Large intestine (tissue), 3 donors: ENCODE results near the gene FAM9A. TPM values are rescaled to one million over a fixed set of nuclear protein-coding genes. Genes with fewer than 3 reads are reported as not detected.

Experiments
- DNase-seq, 2 donors: peaks; one replicate each; pipeline versions ENCODE4 v3.0.0 to v3.0.0-alpha.2; 2013
- H3K27ac ChIP-seq: one replicate; pipeline ENCODE4 v1.5.1; 2013; ENCODE audit warnings: low read length
- H3K27me3 ChIP-seq: 2 replicates; pipeline ENCODE4 v1.6.1; 2013; ENCODE audit warnings: low read length; ENCODE audit not compliant: control insufficient read depth, insufficient read depth
- H3K36me3 ChIP-seq: 2 replicates; pipeline ENCODE4 v1.6.1; 2013; ENCODE audit warnings: low read length; ENCODE audit not compliant: control insufficient read depth, insufficient read depth
- H3K4me1 ChIP-seq: one replicate; pipeline ENCODE4 v1.6.1; 2013; ENCODE audit warnings: low read length; ENCODE audit not compliant: control insufficient read depth, insufficient read depth
- H3K4me3 ChIP-seq: one replicate; pipeline ENCODE4 v1.5.1; 2013; ENCODE audit warnings: low read length
- H3K9me3 ChIP-seq: one replicate; pipeline ENCODE4 v1.6.1; 2013; ENCODE audit warnings: mild to moderate bottlenecking, low read depth, low read length, moderate library complexity; ENCODE audit not compliant: control insufficient read depth
- WGBS: methylation state at CpG from one replicate; pipeline ENCODE4 v1.1.5; 2013; ENCODE audit warnings: low lambda C conversion rate; ENCODE audit not compliant: insufficient coverage; 5-methylcytosine and 5-hydroxymethylcytosine counted together
- polyA plus RNA-seq: library from polyadenylated mRNA; unstranded; fragments of 120-200 nt; gene quantifications from one replicate; pipeline ENCODE4 v1.2.1, GENCODE V29; 2013

The FAM9A gene
- polyA plus RNA-seq, 1 donor, result not detected

DNA sequence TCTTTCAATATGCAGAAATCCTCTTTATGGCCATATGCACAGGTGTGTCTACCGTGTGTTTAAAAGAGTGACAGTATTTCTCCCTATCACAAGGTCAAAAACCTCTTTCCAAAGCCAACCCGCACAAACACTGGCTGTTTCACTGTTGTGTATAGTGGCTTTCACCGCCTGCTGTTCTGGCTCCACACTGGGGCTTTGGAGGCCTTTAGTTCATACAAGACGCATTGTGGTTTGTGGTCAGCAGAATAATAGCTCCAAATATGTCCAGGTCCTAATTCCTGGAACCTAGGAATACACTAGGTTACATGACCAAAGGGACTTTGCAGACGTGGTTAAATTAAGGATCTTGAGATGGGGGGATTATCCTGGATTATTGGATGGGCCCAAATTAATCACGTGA, 40.7 kb upstream of the FAM9A start:
- Histone ChIP-seq H3K27me3 (no peaks in the 10 kb centered on the region), H3K4me3 (no peak overlapping the region), H3K9me3 (no peaks in the 10 kb centered on the region), H3K36me3 (no peaks in the 10 kb centered on the region), H3K27ac (no peak overlapping the region), H3K4me1 (no peaks in the 10 kb centered on the region)
- no CpG with 5 or more reads among the region's 6 CpGs for WGBS
- no peak for DNase-seq

DNA sequence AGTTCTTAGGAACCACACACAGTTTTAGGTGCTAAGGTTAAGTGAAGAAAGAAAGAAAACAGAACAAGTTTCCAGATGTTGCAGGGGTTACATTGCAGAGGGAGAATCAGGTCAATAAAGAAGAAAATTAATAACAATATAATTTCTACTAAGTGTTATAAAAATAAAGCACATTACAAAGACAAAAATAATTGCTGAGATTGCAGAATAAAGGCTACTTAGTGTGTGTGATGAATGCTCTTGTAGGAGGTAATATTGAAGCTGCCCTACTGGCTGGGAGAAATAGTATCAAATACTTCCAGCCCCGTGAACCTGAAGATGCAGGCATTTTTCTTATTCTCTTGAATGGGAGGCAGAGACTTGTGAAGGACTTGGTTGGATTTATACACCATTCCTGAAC, 33.2 kb upstream of the FAM9A start:
- DNase-seq, result no peak
- no peak overlapping the region for H3K27ac ChIP-seq
- H3K9me3 ChIP-seq, result no peaks in the 10 kb centered on the region
- H3K27me3 ChIP-seq, result no peaks in the 10 kb centered on the region
- no CpG with 5 or more reads among the region's 1 CpG for WGBS
- H3K36me3 ChIP-seq, result no peaks in the 10 kb centered on the region
- no peaks in the 10 kb centered on the region for H3K4me1 ChIP-seq
- H3K4me3 ChIP-seq, result no peak overlapping the region

DNA sequence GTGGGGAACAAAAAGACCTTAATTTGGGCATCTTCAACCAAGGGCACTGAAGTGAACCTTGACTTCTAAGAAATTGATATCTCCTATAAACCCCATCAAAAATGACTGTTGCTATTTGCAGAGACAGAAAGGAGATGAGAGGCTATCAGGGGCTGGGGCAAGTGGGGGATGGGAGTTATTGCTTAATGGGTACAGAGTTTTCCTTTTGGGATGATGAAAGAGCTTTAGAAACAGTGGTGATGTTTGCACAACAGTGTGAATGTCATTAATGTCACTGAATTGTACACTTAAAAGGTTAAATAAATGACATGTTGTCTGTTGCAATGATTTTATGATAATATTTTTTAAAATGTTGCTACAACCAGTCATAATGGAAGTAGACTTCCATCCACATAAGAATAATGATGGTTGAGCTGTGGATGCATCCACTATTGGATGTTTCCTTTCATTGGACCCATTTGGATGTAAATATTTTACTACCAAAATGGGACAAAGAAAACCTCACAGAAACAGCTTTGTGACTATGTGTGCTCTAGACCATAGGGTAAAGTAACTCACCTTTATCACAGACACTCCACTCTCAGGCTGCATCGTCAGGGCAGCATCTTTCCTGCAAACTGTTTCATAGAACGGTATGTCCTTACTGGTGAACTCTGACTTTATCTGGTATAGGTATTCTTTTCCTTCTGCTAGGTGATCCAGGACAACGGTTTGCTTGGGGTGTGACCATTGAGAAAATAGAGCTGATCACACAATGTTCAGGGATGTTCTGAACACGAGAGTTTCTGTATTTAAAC, 31.6 kb upstream of the FAM9A start:
- Histone ChIP-seq H3K36me3 (no peaks in the 10 kb centered on the region), H3K27ac (no peak overlapping the region), H3K4me1 (no peaks in the 10 kb centered on the region), H3K27me3 (no peaks in the 10 kb centered on the region), H3K9me3 (no peaks in the 10 kb centered on the region), H3K4me3 (no peak overlapping the region)
- no peak for DNase-seq
- no CpG with 5 or more reads among the region's 4 CpGs for WGBS

DNA sequence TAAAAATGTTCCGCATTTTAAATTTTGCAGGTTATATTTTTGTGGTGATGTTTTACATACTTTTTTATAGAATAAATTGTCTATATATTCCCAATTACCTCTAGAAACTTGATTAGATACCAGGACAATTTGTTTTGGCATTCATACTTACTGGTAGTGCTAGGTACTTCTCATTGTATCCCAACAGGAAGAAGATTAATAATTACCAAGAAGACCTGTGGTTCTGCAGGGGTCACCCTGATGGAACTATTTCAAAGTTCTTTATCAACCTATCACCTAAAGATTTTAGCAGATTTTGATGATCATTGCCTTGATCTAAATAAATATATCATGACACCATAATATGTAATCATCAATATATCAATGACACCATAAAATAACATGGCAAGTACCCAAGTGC, 22.5 kb upstream of the FAM9A start:
- DNase-seq, result no peak
- Histone ChIP-seq H3K27ac (no peak overlapping the region), H3K27me3 (no peaks in the 10 kb centered on the region), H3K4me1 (no peaks in the 10 kb centered on the region), H3K36me3 (no peaks in the 10 kb centered on the region), H3K4me3 (no peak overlapping the region), H3K9me3 (no peaks in the 10 kb centered on the region)
- WGBS, result no CpG with 5 or more reads among the region's 1 CpG

DNA sequence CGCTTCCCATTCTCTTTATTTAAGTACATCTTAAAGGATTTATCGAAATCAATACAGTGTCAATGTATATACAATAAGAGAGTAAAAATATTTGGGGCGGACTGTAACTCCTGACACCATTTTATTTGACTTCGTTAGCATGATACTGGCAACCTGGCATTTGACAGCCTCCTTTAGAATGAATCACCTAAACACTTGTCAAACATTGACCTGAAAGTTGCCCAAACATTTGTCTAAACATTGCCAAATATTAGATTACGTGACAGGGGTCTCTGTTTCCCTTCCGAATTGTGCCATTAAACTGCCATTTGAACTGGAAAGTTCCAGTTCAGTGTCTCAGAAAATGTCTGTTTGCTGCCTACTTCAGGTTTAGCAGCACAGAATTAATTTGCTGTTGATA, 20.8 kb upstream of the FAM9A start:
- Histone ChIP-seq H3K4me1 (no peaks in the 10 kb centered on the region), H3K4me3 (no peak overlapping the region), H3K9me3 (no peaks in the 10 kb centered on the region), H3K36me3 (no peaks in the 10 kb centered on the region), H3K27ac (no peak overlapping the region), H3K27me3 (no peaks in the 10 kb centered on the region)
- no peak for DNase-seq
- no CpG with 5 or more reads among the region's 6 CpGs for WGBS

DNA sequence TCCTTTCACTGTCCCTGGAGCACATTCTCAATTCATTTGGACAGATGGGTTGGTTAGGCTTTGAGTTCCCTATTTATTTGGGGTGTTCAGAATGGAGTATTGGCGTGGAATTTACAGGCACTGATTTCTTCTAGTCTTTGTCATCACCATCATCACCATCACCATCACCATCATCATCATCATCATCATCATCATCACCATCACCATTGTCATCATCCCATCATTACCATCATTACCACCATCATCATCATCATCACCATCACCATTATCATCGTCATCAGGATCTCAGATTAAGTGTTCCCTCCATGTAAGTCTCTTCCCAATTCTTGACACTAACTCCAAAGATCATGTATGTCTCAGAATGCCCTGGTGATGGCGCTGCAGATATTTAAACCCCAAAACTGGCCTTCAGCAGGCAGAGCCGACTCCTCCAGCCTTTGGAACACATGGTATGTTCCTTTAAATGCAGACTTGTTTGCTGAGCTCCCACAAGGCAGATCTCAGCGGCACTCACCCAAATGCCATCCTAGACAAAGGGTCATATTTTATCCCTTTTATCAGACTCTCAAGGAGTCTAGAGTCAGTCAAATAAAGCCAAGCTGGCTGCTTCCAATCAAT, 19.8 kb upstream of the FAM9A start:
- no peak overlapping the region for H3K4me3 ChIP-seq
- no peak for DNase-seq
- H3K27me3 ChIP-seq, result no peaks in the 10 kb centered on the region
- no peaks in the 10 kb centered on the region for H3K9me3 ChIP-seq
- H3K27ac ChIP-seq, result no peak overlapping the region
- H3K4me1 ChIP-seq, result no peaks in the 10 kb centered on the region
- H3K36me3 ChIP-seq, result no peaks in the 10 kb centered on the region
- no CpG with 5 or more reads among the region's 5 CpGs for WGBS

DNA sequence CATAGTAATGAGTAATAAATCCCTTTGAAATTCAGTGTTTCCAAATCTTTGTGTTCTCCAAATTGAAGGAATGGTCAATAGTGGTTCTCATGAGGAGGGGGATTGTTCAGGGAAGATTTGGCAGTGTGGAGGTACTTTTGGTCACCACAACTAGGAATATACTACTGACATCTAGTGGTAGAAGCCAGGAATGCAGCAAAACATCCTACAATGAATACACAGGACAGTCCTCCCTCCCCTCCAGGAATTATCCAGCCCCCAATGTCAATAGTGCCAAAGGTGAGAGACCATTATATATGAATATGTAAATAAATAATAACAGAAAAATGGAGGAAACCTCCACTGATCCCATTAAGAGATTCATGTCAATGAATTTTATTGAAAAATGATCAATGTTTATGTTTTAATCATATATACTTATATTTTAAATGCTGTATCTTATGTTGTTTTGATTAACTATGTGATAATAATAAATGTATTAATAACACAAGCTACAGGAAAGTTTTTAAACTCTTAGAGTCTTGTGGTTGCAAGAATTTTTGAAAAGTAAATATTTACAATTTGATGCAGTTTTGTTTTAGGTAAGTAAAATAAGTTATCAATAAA, 14.4 kb upstream of the FAM9A start:
- H3K27ac ChIP-seq, result no peak overlapping the region

DNA sequence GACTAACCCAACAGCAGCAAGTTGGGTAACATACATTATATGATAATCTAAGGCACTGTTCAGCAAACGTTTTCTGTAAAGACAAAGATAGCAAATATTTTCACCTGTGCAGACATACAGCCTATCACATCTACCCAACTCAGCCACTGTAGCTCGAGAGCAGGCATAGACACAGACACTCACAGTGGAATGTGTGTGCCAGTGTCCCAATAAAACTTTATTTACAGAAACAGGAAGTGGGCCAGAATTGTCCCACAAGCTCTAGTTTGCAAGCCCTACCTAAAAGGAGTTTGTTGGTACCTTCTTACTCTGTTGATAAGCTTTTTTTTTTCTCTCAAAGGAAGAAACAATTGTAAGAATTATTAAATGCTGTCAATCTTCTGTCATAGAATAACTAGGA, 11.9 kb upstream of the FAM9A start:
- Histone ChIP-seq H3K36me3 (no peaks in the 10 kb centered on the region), H3K27ac (no peak overlapping the region), H3K27me3 (no peaks in the 10 kb centered on the region), H3K9me3 (no peaks in the 10 kb centered on the region), H3K4me3 (no peak overlapping the region), H3K4me1 (no peaks in the 10 kb centered on the region)
- no CpG with 5 or more reads among the region's 2 CpGs for WGBS
- no peak for DNase-seq

More for the DNA sequence above, 14.4 kb upstream of the FAM9A start:
- H3K4me1 ChIP-seq, result no peaks in the 10 kb centered on the region
- no peak overlapping the region for H3K4me3 ChIP-seq
- H3K9me3 ChIP-seq, result no peaks in the 10 kb centered on the region
- no peaks in the 10 kb centered on the region for H3K36me3 ChIP-seq
- peak; percentile 6 for DNase-seq
- no peaks in the 10 kb centered on the region for H3K27me3 ChIP-seq

DNA sequence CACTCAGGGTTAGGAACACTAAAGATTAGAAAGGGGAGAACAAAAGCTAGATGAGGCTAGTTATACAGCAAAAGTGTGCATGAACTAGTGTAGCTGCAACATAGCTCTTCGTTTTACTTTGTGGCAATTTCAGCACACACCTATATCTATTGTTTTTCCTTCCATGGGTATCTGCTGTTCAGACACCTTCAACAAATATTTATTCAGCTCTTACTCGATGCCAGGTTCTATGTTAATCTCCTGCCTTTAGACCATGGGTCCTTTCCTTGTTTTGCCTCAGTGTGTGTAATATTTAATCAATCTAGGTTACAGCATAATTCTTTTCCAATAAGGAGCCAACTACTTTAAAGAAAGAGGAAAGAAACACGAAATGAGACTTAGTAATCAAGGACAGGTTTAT, 10.4 kb upstream of the FAM9A start:
- Histone ChIP-seq H3K4me3 (no peak overlapping the region), H3K27ac (no peak overlapping the region), H3K9me3 (no peaks in the 10 kb centered on the region), H3K4me1 (no peaks in the 10 kb centered on the region), H3K36me3 (no peaks in the 10 kb centered on the region), H3K27me3 (no peaks in the 10 kb centered on the region)
- no CpG with 5 or more reads among the region's 3 CpGs for WGBS
- no peak for DNase-seq

DNA sequence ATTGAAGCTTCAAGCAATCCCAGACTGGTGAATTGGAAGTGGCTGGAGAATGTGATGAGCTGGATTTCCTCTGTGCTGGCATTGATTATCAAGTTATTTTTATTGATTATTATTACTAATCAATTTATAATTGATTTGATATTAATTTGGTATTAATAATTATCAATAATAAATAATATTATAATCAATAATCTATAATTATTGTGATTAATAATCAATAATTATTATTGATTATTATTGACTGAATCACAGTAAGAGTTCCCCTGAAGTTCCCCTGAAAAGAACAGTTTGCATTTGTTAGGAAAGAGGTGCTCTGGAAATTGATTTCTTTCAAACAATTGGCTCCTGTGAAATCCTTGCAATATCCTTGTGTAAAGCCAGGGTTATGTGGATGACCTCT, 7.5 kb upstream of the FAM9A start:
- Histone ChIP-seq H3K9me3 (no peaks in the 10 kb centered on the region), H3K36me3 (no peaks in the 10 kb centered on the region), H3K27me3 (no peaks in the 10 kb centered on the region), H3K27ac (no peak overlapping the region), H3K4me1 (no peaks in the 10 kb centered on the region), H3K4me3 (no peak overlapping the region)
- DNase-seq, result no peak

DNA sequence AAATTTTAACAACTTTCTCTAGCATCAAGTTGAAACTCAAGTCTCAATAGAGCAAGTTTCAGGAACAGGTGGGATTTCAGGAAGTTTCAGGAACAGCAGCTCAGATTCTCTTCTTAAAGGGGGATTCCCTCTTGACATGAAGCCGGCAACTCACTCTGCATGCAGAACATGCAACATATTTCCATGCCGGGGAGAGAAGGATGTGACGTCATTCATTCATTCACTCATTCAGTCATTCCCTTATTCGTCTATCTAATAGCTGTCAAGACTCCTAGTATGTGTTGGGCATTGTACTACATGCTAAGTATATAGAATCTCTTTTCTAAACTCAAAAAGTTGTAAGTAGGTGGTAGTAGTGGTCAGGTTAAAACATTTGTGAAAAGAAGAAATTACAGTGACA, 4.8 kb upstream of the FAM9A start:
- WGBS, result no CpG with 5 or more reads among the region's 4 CpGs
- no peak for DNase-seq

More for the DNA sequence above, 4.8 kb upstream of the FAM9A start:
- Histone ChIP-seq H3K9me3 (no peaks in the 10 kb centered on the region), H3K27me3 (no peaks in the 10 kb centered on the region), H3K4me3 (no peak overlapping the region), H3K36me3 (no peaks in the 10 kb centered on the region), H3K27ac (no peak overlapping the region), H3K4me1 (no peaks in the 10 kb centered on the region)
